ENCODE results near the gene TEX101.
"Not testable (repeated sequence)": the region's sequence is repeated elsewhere in the genome, so short reads cannot be mapped to it uniquely, and the experiment has no call there.

DNA sequence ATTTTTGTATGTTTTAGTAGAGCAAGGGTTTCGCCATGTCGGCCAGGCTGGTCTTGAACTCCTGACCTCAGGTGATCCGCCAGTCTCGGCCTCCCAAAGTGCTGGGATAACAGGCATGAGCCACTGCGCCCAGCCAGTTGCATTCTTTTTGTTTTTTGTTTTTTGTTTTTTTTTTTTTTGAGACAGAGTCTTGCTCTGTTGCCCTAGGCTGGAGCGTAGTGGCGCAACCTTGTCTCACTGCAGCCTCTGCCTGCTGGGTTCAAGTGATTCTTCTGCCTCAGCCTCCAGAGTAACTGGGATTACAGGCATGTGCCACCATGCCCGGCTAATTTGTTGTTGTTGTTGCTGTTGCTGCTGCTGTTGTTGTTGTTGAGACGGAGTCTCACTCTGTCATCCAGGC lies 29.4 kb downstream of the TEX101 start:
- TF ChIP-seq, protein P1, sequence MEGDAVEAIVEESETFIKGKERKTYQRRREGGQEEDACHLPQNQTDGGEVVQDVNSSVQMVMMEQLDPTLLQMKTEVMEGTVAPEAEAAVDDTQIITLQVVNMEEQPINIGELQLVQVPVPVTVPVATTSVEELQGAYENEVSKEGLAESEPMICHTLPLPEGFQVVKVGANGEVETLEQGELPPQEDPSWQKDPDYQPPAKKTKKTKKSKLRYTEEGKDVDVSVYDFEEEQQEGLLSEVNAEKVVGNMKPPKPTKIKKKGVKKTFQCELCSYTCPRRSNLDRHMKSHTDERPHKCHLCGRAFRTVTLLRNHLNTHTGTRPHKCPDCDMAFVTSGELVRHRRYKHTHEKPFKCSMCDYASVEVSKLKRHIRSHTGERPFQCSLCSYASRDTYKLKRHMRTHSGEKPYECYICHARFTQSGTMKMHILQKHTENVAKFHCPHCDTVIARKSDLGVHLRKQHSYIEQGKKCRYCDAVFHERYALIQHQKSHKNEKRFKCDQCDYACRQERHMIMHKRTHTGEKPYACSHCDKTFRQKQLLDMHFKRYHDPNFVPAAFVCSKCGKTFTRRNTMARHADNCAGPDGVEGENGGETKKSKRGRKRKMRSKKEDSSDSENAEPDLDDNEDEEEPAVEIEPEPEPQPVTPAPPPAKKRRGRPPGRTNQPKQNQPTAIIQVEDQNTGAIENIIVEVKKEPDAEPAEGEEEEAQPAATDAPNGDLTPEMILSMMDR (IDR thresholded peaks at IDR 0.05; ENCODE audit: low read length), result not testable (repeated sequence)
- not testable (repeated sequence) for TF ChIP-seq EZH2 (IDR thresholded peaks at IDR 0.05; ENCODE audit: borderline replicate concordance, low read length)

Data from OCI-LY1 (cell line).